Measurements from ENCODE around the gene GRIA1. TPM values are rescaled to one million over a fixed set of nuclear protein-coding genes. Genes with fewer than 3 reads are reported as not detected.

The GRIA1 gene
- total RNA-seq, 1 donor from 2014 or later = 3.3 TPM

GRCh38 chr5:153742060-153742459, 251.6 kb downstream of the GRIA1 start:
- H3K4me3 Mint-ChIP-seq = no peak overlapping the region
- no peak overlapping the region for H3K27ac Mint-ChIP-seq
- Histone ChIP-seq H3K36me3 (no peaks in the 10 kb centered on the region), H3K4me3 (no peak overlapping the region), H3K9me3 (ENCODE audit: low read depth) (no peaks in the 10 kb centered on the region), H3K9ac (no peak overlapping the region), H2AFZ (replicated peaks) (no peak overlapping the region), H3K4me1 (no peaks in the 10 kb centered on the region), H3K79me2 (ENCODE audit: low read depth) (no peaks in the 10 kb centered on the region), H4K20me1 (ENCODE audit: low read depth) (no peaks in the 10 kb centered on the region), H3K27ac (no peak overlapping the region), H3F3A (ENCODE audit: low read depth) (no peaks in the 10 kb centered on the region), H3K27me3 (no peaks in the 10 kb centered on the region), H3K4me2 (no peak overlapping the region)
- H3K27me3 Mint-ChIP-seq (ENCODE audit: insufficient read depth, low read depth) = peaks cover 2% of the 10 kb centered on the region
- no peak for DNase-seq (ENCODE audit: low spot score)
- no peaks in the 10 kb centered on the region for H3K9me3 Mint-ChIP-seq
- no peak for TF ChIP-seq EZH2phosphoT487 (IDR thresholded peaks at IDR 0.05)
- no peak for TF ChIP-seq CTCF (IDR thresholded peaks at IDR 0.05)
- no peak for TF ChIP-seq EZH2 (IDR thresholded peaks at IDR 0.05)
- peaks cover 3% of the 10 kb centered on the region for H3K36me3 Mint-ChIP-seq
- peaks cover 2% of the 10 kb centered on the region for H3K4me1 Mint-ChIP-seq

- Histone ChIP-seq H3K36me3 (no peaks in the 10 kb centered on the region), H3K4me3 (no peak overlapping the region), H3K79me2 (ENCODE audit: low read depth) (no peaks in the 10 kb centered on the region), H3K27ac (no peak overlapping the region), H2AFZ (replicated peaks) (no peak overlapping the region), H3K4me2 (no peak overlapping the region), H3K4me1 (peaks cover 10% of the 10 kb centered on the region), H4K20me1 (ENCODE audit: low read depth) (no peaks in the 10 kb centered on the region), H3F3A (ENCODE audit: low read depth) (peaks cover 7% of the 10 kb centered on the region), H3K27me3 (no peaks in the 10 kb centered on the region), H3K9ac (no peak overlapping the region), H3K9me3 (ENCODE audit: low read depth) (no peaks in the 10 kb centered on the region)
- no peaks in the 10 kb centered on the region for H3K36me3 Mint-ChIP-seq
- H3K4me1 Mint-ChIP-seq = peaks cover 18% of the 10 kb centered on the region
- DNase-seq (ENCODE audit: low spot score) = no peak
- no peak overlapping the region for H3K4me3 Mint-ChIP-seq
- H3K9me3 Mint-ChIP-seq = no peaks in the 10 kb centered on the region
- no peak overlapping the region for H3K27ac Mint-ChIP-seq
- TF ChIP-seq CTCF (IDR thresholded peaks at IDR 0.05) = no peak
- TF ChIP-seq EZH2phosphoT487 (IDR thresholded peaks at IDR 0.05) = no peak
- TF ChIP-seq EZH2 (IDR thresholded peaks at IDR 0.05) = no peak
- peaks cover 5% of the 10 kb centered on the region for H3K27me3 Mint-ChIP-seq (ENCODE audit: insufficient read depth, low read depth)
Observed at GRCh38 chr5:153744751-153745150, 254.3 kb downstream of the GRIA1 start.

GRCh38 chr5:153745778-153746395, 255.4 kb downstream of the GRIA1 start:
- H3K4me1 Mint-ChIP-seq = peaks cover 30% of the 10 kb centered on the region
- H3K9me3 Mint-ChIP-seq = no peaks in the 10 kb centered on the region

More at GRCh38 chr5:153745778-153746395, 255.4 kb downstream of the GRIA1 start:
- DNase-seq (ENCODE audit: low spot score) = no peak
- H3K36me3 Mint-ChIP-seq = no peaks in the 10 kb centered on the region
- TF ChIP-seq CTCF (IDR thresholded peaks at IDR 0.05) (no peak), EZH2 (IDR thresholded peaks at IDR 0.05) (no peak), EZH2phosphoT487 (IDR thresholded peaks at IDR 0.05) (no peak)
- H3K27ac ChIP-seq = no peak overlapping the region
- no peaks in the 10 kb centered on the region for H3K27me3 ChIP-seq
- no peak overlapping the region for H3K4me3 Mint-ChIP-seq
- no peak overlapping the region for H2AFZ ChIP-seq (replicated peaks)
- H3K9ac ChIP-seq = no peak overlapping the region
- H3K36me3 ChIP-seq = no peaks in the 10 kb centered on the region
- no peak overlapping the region for H3K27ac Mint-ChIP-seq
- H3K79me2 ChIP-seq (ENCODE audit: low read depth) = no peaks in the 10 kb centered on the region
- peaks cover 5% of the 10 kb centered on the region for H3K27me3 Mint-ChIP-seq (ENCODE audit: insufficient read depth, low read depth)
- peaks cover 22% of the 10 kb centered on the region for H3K4me1 ChIP-seq
- no peaks in the 10 kb centered on the region for H4K20me1 ChIP-seq (ENCODE audit: low read depth)
- H3K4me2 ChIP-seq = no peak overlapping the region
- no peak overlapping the region for H3K4me3 ChIP-seq
- no peaks in the 10 kb centered on the region for H3K9me3 ChIP-seq (ENCODE audit: low read depth)
- H3F3A ChIP-seq (ENCODE audit: low read depth) = peaks cover 18% of the 10 kb centered on the region

Measured in neural progenitor cell (in vitro differentiated cells).